Type B pancreatic cell (in vitro differentiated cells): ENCODE data around the gene ANK3. TPM values are rescaled to one million over a fixed set of nuclear protein-coding genes. Genes with fewer than 3 reads are reported as not detected.

ENCODE experiments used
- DNase-seq: peaks from one replicate; pipeline ENCODE4 v3.0.0; 2021; ENCODE audit warnings: mixed read lengths; ENCODE audit not compliant: unreplicated experiment; ENCODE audit errors: extremely low spot score
- H3K27ac Mint-ChIP-seq: 2 replicates; pipeline ENCODE4 v1.8.0; 2021; ENCODE audit warnings: mild to moderate bottlenecking, mixed read lengths
- H3K27me3 Mint-ChIP-seq: 2 replicates; pipeline ENCODE4 v1.8.0; 2021; ENCODE audit warnings: mixed read lengths
- H3K36me3 Mint-ChIP-seq: 2 replicates; pipeline ENCODE4 v1.8.0; 2021; ENCODE audit warnings: mixed read lengths
- H3K4me1 Mint-ChIP-seq: one replicate; pipeline ENCODE4 v1.8.0; 2021; ENCODE audit warnings: mixed read lengths; ENCODE audit not compliant: unreplicated experiment
- H3K4me3 Mint-ChIP-seq: 2 replicates; pipeline ENCODE4 v1.8.0; 2021; ENCODE audit warnings: mild to moderate bottlenecking, mixed read lengths
- H3K9me3 Mint-ChIP-seq: 2 replicates; pipeline ENCODE4 v1.8.0; 2021; ENCODE audit warnings: mixed read lengths
- CTCF ChIP-seq: fragments of 200-600 bp; sonication (generic); conservative IDR thresholded peaks from 2 replicates; pipeline ENCODE4 v1.5.0; 2021; ENCODE audit warnings: antibody characterized with exemption, mild to moderate bottlenecking
- total RNA-seq: library from RNA; stranded (reverse); gene quantifications from 2 replicates; pipeline ENCODE4 v1.2.1, GENCODE V29; 2021; ENCODE audit warnings: low replicate concordance

ANK3 gene
- total RNA-seq, 1 donor from 2014 or later, result 90.2 TPM

GRCh38 chr10:60334991-60335390 lies 54.7 kb downstream of the ANK3 start:
- H3K36me3 Mint-ChIP-seq, result peaks cover 3% of the 10 kb centered on the region
- no peak for TF ChIP-seq CTCF
- no peak overlapping the region for H3K4me3 Mint-ChIP-seq
- DNase-seq, result no peak
- H3K27me3 Mint-ChIP-seq, result no peaks in the 10 kb centered on the region
- peaks cover 9% of the 10 kb centered on the region for H3K4me1 Mint-ChIP-seq
- no peaks in the 10 kb centered on the region for H3K9me3 Mint-ChIP-seq
- H3K27ac Mint-ChIP-seq, result no peak overlapping the region

- Mint-ChIP-seq H3K4me1 (peaks cover 7% of the 10 kb centered on the region), H3K4me3 (no peak overlapping the region), H3K27ac (no peak overlapping the region), H3K9me3 (no peaks in the 10 kb centered on the region), H3K27me3 (no peaks in the 10 kb centered on the region), H3K36me3 (peaks cover 3% of the 10 kb centered on the region)
- no peak for DNase-seq
- no peak for TF ChIP-seq CTCF
These were observed 57.3 kb downstream of the ANK3 start for GRCh38 chr10:60332371-60332770.

- DNase-seq, result no peak
- Mint-ChIP-seq H3K27ac (no peak overlapping the region), H3K27me3 (no peaks in the 10 kb centered on the region), H3K36me3 (no peaks in the 10 kb centered on the region), H3K4me3 (no peak overlapping the region), H3K4me1 (peaks cover 2% of the 10 kb centered on the region), H3K9me3 (no peaks in the 10 kb centered on the region)
- TF ChIP-seq CTCF, result no peak
These were observed 57.8 kb downstream of the ANK3 start for GRCh38 chr10:60331886-60332285.

GRCh38 chr10:60323162-60323561 lies 66.5 kb downstream of the ANK3 start:
- no peak for TF ChIP-seq CTCF
- Mint-ChIP-seq H3K4me1 (no peaks in the 10 kb centered on the region), H3K9me3 (no peaks in the 10 kb centered on the region), H3K36me3 (peaks cover 3% of the 10 kb centered on the region), H3K27me3 (no peaks in the 10 kb centered on the region), H3K4me3 (no peak overlapping the region), H3K27ac (no peak overlapping the region)
- DNase-seq, result no peak

GRCh38 chr10:60320666-60321065 lies 69.0 kb downstream of the ANK3 start:
- H3K4me3 Mint-ChIP-seq, result no peak overlapping the region

More at GRCh38 chr10:60320666-60321065, 69.0 kb downstream of the ANK3 start:
- no peaks in the 10 kb centered on the region for H3K4me1 Mint-ChIP-seq
- H3K9me3 Mint-ChIP-seq, result no peaks in the 10 kb centered on the region
- no peak overlapping the region for H3K27ac Mint-ChIP-seq
- no peaks in the 10 kb centered on the region for H3K27me3 Mint-ChIP-seq
- TF ChIP-seq CTCF, result no peak
- DNase-seq, result no peak
- H3K36me3 Mint-ChIP-seq, result peaks cover 3% of the 10 kb centered on the region
